Stimulated activated CD4-positive, alpha-beta T cell treated with anti-CD3 and anti-CD28 coated beads, Interleukin-15, amount 100 ng/mL, for 24 hours (primary cell): Measurements from ENCODE around the gene CD200R1L.
"Not testable (repeated sequence)": the region's sequence is repeated elsewhere in the genome, so short reads cannot be mapped to it uniquely, and the experiment has no call there.

Source experiments
- DNase-seq: peaks from one replicate; pipeline ENCODE4 v3.0.0-alpha.2; 2020

Gene CD200R1L

GRCh38 chr3:112846764-112847163 is at the start of gene CD200R1L:
TSS of gene CD200R1L (minus strand) at chr3:112846864. CDS start at chr3:112829367, 17,497 bp downstream.
- no peak for DNase-seq

GRCh38 chr3:112894258-112894657 is 47.6 kb upstream of the CD200R1L start:
- no peak for DNase-seq

- DNase-seq = no peak
These were observed 42.7 kb upstream of the CD200R1L start for GRCh38 chr3:112889357-112889756.

GRCh38 chr3:112888381-112889085 is 41.9 kb upstream of the CD200R1L start:
- no peak for DNase-seq

GRCh38 chr3:112884678-112885290 is 38.1 kb upstream of the CD200R1L start:
- no peak for DNase-seq

- DNase-seq = no peak
These were observed 35.2 kb upstream of the CD200R1L start for GRCh38 chr3:112881891-112882290.

GRCh38 chr3:112875561-112875960 is 28.9 kb upstream of the CD200R1L start:
- DNase-seq = no peak

GRCh38 chr3:112874725-112875124 is 28.1 kb upstream of the CD200R1L start:
- no peak for DNase-seq

GRCh38 chr3:112873632-112874031 is 27.0 kb upstream of the CD200R1L start:
- no peak for DNase-seq

- DNase-seq = no peak
These were observed 25.1 kb upstream of the CD200R1L start for GRCh38 chr3:112871735-112872134.

GRCh38 chr3:112865757-112866156 is 19.1 kb upstream of the CD200R1L start:
- no peak for DNase-seq

GRCh38 chr3:112860898-112861297 is 14.2 kb upstream of the CD200R1L start:
- no peak for DNase-seq

- DNase-seq = peak; percentile 25
These were observed 11.9 kb upstream of the CD200R1L start for GRCh38 chr3:112858410-112859069.

- DNase-seq = no peak
These were observed 10.9 kb upstream of the CD200R1L start for GRCh38 chr3:112857526-112857925.

- DNase-seq = no peak
These were observed 9.9 kb upstream of the CD200R1L start for GRCh38 chr3:112856537-112856936.

- no peak for DNase-seq
These were observed 9.2 kb upstream of the CD200R1L start for GRCh38 chr3:112855883-112856282.

- DNase-seq = not testable (repeated sequence)
These were observed 8.4 kb upstream of the CD200R1L start for GRCh38 chr3:112855074-112855473.

GRCh38 chr3:112848196-112848595 is 1.5 kb upstream of the CD200R1L start:
- DNase-seq = no peak

- DNase-seq = peak; percentile 13
These were observed 1.0 kb upstream of the CD200R1L start for GRCh38 chr3:112847692-112848091.

- DNase-seq = no peak
These were observed 892 bp downstream of the CD200R1L start for GRCh38 chr3:112845772-112846171.

- no peak for DNase-seq
These were observed 17.6 kb downstream of the CD200R1L start for GRCh38 chr3:112829046-112829445.

- no peak for DNase-seq
These were observed 24.3 kb downstream of the CD200R1L start for GRCh38 chr3:112822064-112823055.

- DNase-seq = no peak
These were observed 28.4 kb downstream of the CD200R1L start for GRCh38 chr3:112818289-112818688.
